H1 (cell line): ENCODE results near the gene PLEKHA5. TPM values are rescaled to one million over a fixed set of nuclear protein-coding genes. Genes with fewer than 3 reads are reported as not detected.
"Not testable (repeated sequence)": the region's sequence is repeated elsewhere in the genome, so short reads cannot be mapped to it uniquely, and the experiment has no call there.

Source experiments
- CTCF ChIA-PET: fragments of 300-600 bp; sonication (Branson Sonifier 250); formaldehyde crosslinking; loops from one replicate; lab custom pipeline; 2021; ENCODE audit not compliant: partially characterized antibody; lab: Charles Lee
- POLR2A ChIA-PET: fragments of 300-600 bp; sonication (Branson Sonifier 250); formaldehyde crosslinking; loops from one replicate; lab custom pipeline; 2021; ENCODE audit warnings: inconsistent platforms; ENCODE audit not compliant: partially characterized antibody; lab: Charles Lee
- DNase-seq, 2 experiments: peaks; one replicate each; pipeline versions ENCODE4 v3.0.0 to v3.0.0-alpha.2; 2010 to 2022; ENCODE audit warnings: low spot score in 2 of 2, low read depth in 1 of 2, mixed read lengths in 1 of 2
- FAIRE-seq: peaks from 2 replicates; lab custom pipeline; 2011; peaks lifted over from hg19 to GRCh38; lab: Jason Lieb, UNC
- H2AFZ ChIP-seq: 2 replicates; pipeline ENCODE4 v1.8.1; 2012; ENCODE audit warnings: low read length, inconsistent platforms
- H2AK5ac ChIP-seq: 2 replicates; pipeline ENCODE4 v1.6.1; 2013; ENCODE audit warnings: low read depth, low read length
- H2BK120ac ChIP-seq: replicated peaks from 2 replicates; pipeline ENCODE3; 2013; ENCODE audit warnings: low read depth, low read length, inconsistent platforms
- H2BK12ac ChIP-seq: 2 replicates; pipeline ENCODE4 v1.6.1; 2013; ENCODE audit warnings: low read depth, low read length
- H2BK15ac ChIP-seq: 2 replicates; pipeline ENCODE4 v1.6.1; 2013; ENCODE audit warnings: low read length
- H2BK20ac ChIP-seq: 2 replicates; pipeline ENCODE4 v1.6.1; 2013; ENCODE audit warnings: low read length
- H2BK5ac ChIP-seq: 2 replicates; pipeline ENCODE4 v1.6.1; 2013; ENCODE audit warnings: low read depth, low read length
- H3K14ac ChIP-seq: 2 replicates; pipeline ENCODE4 v1.6.1; 2013; ENCODE audit warnings: inconsistent platforms; ENCODE audit not compliant: insufficient read length
- H3K18ac ChIP-seq: 2 replicates; pipeline ENCODE4 v1.6.1; 2013; ENCODE audit warnings: low read length; ENCODE audit errors: extremely low read depth
- H3K23ac ChIP-seq: 2 replicates; pipeline ENCODE4 v1.6.1; 2013; ENCODE audit warnings: inconsistent platforms; ENCODE audit not compliant: insufficient read length
- H3K23me2 ChIP-seq: 2 replicates; pipeline ENCODE4 v1.6.1; 2013; ENCODE audit warnings: low read depth, low read length
- H3K27ac ChIP-seq: 2 replicates; pipeline ENCODE4 v1.6.1; 2011; ENCODE audit warnings: low read depth, low read length, inconsistent platforms
- H3K27me3 ChIP-seq, 4 experiments: replicated peaks in 1 of 4; 1 replicate in 1 of 4; 2 replicates in 3 of 4; pipeline versions ENCODE4 v1.6.1 to v1.8.1; 2011 to 2013; ENCODE audit warnings: low read length in 3 of 4, mild to moderate bottlenecking in 3 of 4, inconsistent platforms in 2 of 4, mixed read lengths in 2 of 4, moderate library complexity in 1 of 4; ENCODE audit not compliant: control insufficient read depth in 3 of 4, insufficient read depth in 3 of 4; ENCODE audit errors: extremely low read depth in 1 of 4
- H3K36me3 ChIP-seq, 4 experiments: 2 replicates each; pipeline versions ENCODE4 v1.6.1 to v1.8.1; 2011 to 2013; ENCODE audit warnings: mild to moderate bottlenecking in 4 of 4, low read length in 3 of 4, moderate library complexity in 2 of 4, control low read depth in 1 of 4, inconsistent platforms in 1 of 4; ENCODE audit not compliant: insufficient read depth in 4 of 4, control insufficient read depth in 2 of 4
- H3K4ac ChIP-seq: replicated peaks from 2 replicates; pipeline ENCODE3; 2013; ENCODE audit warnings: low read length, low read depth, mixed read lengths, inconsistent platforms; ENCODE audit not compliant: insufficient read length
- H3K4me1 ChIP-seq, 4 experiments: replicated peaks in 1 of 4; 1 replicate in 1 of 4; 2 replicates in 3 of 4; pipeline versions ENCODE4 v1.6.1 to v1.8.1; 2011 to 2013; ENCODE audit warnings: low read length in 3 of 4, inconsistent platforms in 2 of 4, mixed read lengths in 1 of 4; ENCODE audit not compliant: insufficient read depth in 4 of 4, control insufficient read depth in 3 of 4
- H3K4me2 ChIP-seq, 2 experiments: 2 replicates each; pipeline versions ENCODE4 v1.6.1 to v1.8.1; 2011 to 2013; ENCODE audit warnings: low read depth in 2 of 2, low read length in 2 of 2, control low read depth in 1 of 2, inconsistent platforms in 1 of 2, mild to moderate bottlenecking in 1 of 2; ENCODE audit not compliant: insufficient read depth in 1 of 2
- H3K4me3 ChIP-seq, 4 experiments: fragments of 200-600, 300-600 bp in 1 of 4; sonication (generic), shearing (Covaris generic), sonication (Bioruptor Twin) in 1 of 4; 2 replicates each; pipeline versions ENCODE4 v1.5.1 to v1.8.1; 2011 to 2016; ENCODE audit warnings: low read length in 4 of 4, low read depth in 3 of 4, control low read depth in 2 of 4, inconsistent platforms in 2 of 4, mild to moderate bottlenecking in 2 of 4, mixed read lengths in 1 of 4, moderate library complexity in 1 of 4; ENCODE audit not compliant: insufficient read depth in 2 of 4; ENCODE audit errors: extremely low read depth in 1 of 4
- H3K56ac ChIP-seq: replicated peaks from 2 replicates; pipeline ENCODE3; 2013; ENCODE audit warnings: low read depth, mild to moderate bottlenecking, mixed read lengths, low read length, inconsistent platforms; ENCODE audit not compliant: insufficient read length
- H3K79me1 ChIP-seq: 2 replicates; pipeline ENCODE4 v1.6.1; 2013; ENCODE audit warnings: low read depth, low read length, control low read depth
- H3K79me2 ChIP-seq, 2 experiments: 2 replicates each; pipeline versions ENCODE4 v1.6.1 to v1.8.1; 2012 to 2013; ENCODE audit warnings: low read length in 2 of 2, mild to moderate bottlenecking in 2 of 2, inconsistent platforms in 1 of 2; ENCODE audit not compliant: insufficient read depth in 2 of 2, control insufficient read depth in 1 of 2
- H3K9ac ChIP-seq, 4 experiments: replicated peaks in 1 of 4; 1 replicate in 1 of 4; 2 replicates in 3 of 4; pipeline versions ENCODE4 v1.6.1 to v1.8.1; 2011 to 2013; ENCODE audit warnings: low read depth in 3 of 4, low read length in 3 of 4, control low read depth in 2 of 4, mild to moderate bottlenecking in 2 of 4, moderate library complexity in 2 of 4, inconsistent platforms in 1 of 4; ENCODE audit errors: extremely low read depth in 1 of 4
- H3K9me3 ChIP-seq, 2 experiments: 2 replicates each; pipeline versions ENCODE4 v1.6.1 to v1.8.1; 2012 to 2013; ENCODE audit warnings: mild to moderate bottlenecking in 2 of 2, moderate library complexity in 2 of 2, control low read depth in 1 of 2, inconsistent platforms in 1 of 2, low read depth in 1 of 2, low read length in 1 of 2, mixed read lengths in 1 of 2; ENCODE audit not compliant: insufficient read depth in 2 of 2
- H4K20me1 ChIP-seq, 2 experiments: replicated peaks in 1 of 2; 2 replicates each; pipeline versions ENCODE3 to v1.8.1; 2011 to 2013; ENCODE audit warnings: inconsistent platforms in 2 of 2, low read length in 2 of 2, mild to moderate bottlenecking in 1 of 2; ENCODE audit not compliant: insufficient read depth in 2 of 2, control insufficient read depth in 1 of 2
- H4K5ac ChIP-seq: 2 replicates; pipeline ENCODE4 v1.6.1; 2013; ENCODE audit warnings: low read length, low read depth, mixed read lengths, inconsistent platforms; ENCODE audit not compliant: insufficient read length
- H4K8ac ChIP-seq: 2 replicates; pipeline ENCODE4 v1.8.0; 2013; ENCODE audit warnings: mild to moderate bottlenecking, moderate library complexity, low read length, inconsistent platforms; ENCODE audit not compliant: insufficient read depth; ENCODE audit errors: extremely low read depth
- H4K91ac ChIP-seq: replicated peaks from 2 replicates; pipeline ENCODE3; 2013; ENCODE audit warnings: low read length, mixed read lengths, inconsistent platforms; ENCODE audit not compliant: insufficient read length
- ATF2 ChIP-seq: IDR thresholded peaks from 2 replicates; pipeline ENCODE4 v1.6.1; 2012; ENCODE audit warnings: low read length, inconsistent platforms
- CREB1 ChIP-seq: IDR thresholded peaks from 2 replicates; pipeline ENCODE4 v1.6.1; 2012; ENCODE audit warnings: inconsistent platforms
- GABPA ChIP-seq: IDR thresholded peaks from 2 replicates; pipeline ENCODE4 v1.6.1; 2011; ENCODE audit warnings: mild to moderate bottlenecking, low read length, moderate library complexity, borderline replicate concordance; ENCODE audit not compliant: insufficient read depth
- GTF2F1 ChIP-seq: IDR thresholded peaks from 2 replicates; pipeline ENCODE4 v1.6.1; 2012; ENCODE audit warnings: low read depth, low read length, improper control_type of control experiment, borderline replicate concordance
- KDM5A ChIP-seq: fragments of 200-600 bp; IDR thresholded peaks from 2 replicates; pipeline ENCODE4 v1.7.1; 2012; ENCODE audit warnings: mild to moderate bottlenecking, low read length, inconsistent platforms, mixed read lengths
- POLR2A ChIP-seq, 2 experiments: IDR thresholded peaks; 1 replicate in 1 of 2; 2 replicates in 1 of 2; pipeline ENCODE4 v1.6.1; 2011; ENCODE audit warnings: low read depth in 2 of 2, low read length in 2 of 2, mild to moderate bottlenecking in 2 of 2; ENCODE audit errors: control extremely low read depth in 1 of 2
- SAP30 ChIP-seq: fragments of 300-600 bp; sonication (generic); IDR thresholded peaks from 2 replicates; pipeline ENCODE4 v1.7.1; 2012; ENCODE audit warnings: low read length, moderate library complexity, mild to moderate bottlenecking, inconsistent platforms; ENCODE audit not compliant: insufficient read depth, insufficient replicate concordance
- WGBS, 2 experiments: shearing (Covaris generic) in 1 of 2; methylation state at CpG; one replicate each; pipeline versions ENCODE4 v1.1.6 to v1.1.7; 2013 to 2015; ENCODE audit warnings: low lambda C conversion rate in 2 of 2, mixed read lengths in 2 of 2, inconsistent platforms in 1 of 2, low coverage in 1 of 2, missing lambda C conversion rate in 1 of 2; ENCODE audit not compliant: insufficient replicate concordance in 2 of 2, insufficient coverage in 1 of 2, insufficient read length in 1 of 2; ENCODE audit errors: extremely low coverage in 1 of 2, missing lambda C conversion rate in 1 of 2; 5-methylcytosine and 5-hydroxymethylcytosine counted together
- polyA plus RNA-seq, 7 experiments: library from polyadenylated mRNA; depleted of rRNA in 3 of 7; stranded (reverse) in 5 of 7; unstranded in 2 of 7; fragments of >200 nt in 5 of 7; fragments of 200-250 nt in 2 of 7; gene quantifications; 1 replicate in 5 of 7; 2 replicates in 1 of 7; 4 replicates in 1 of 7; pipeline versions ENCODE4 v1.2.1 to v1.2.3, GENCODE V29; 2011 to 2013; ENCODE audit warnings: missing spikeins in 2 of 7, mixed read lengths in 2 of 7
- total RNA-seq: library from RNA; stranded (reverse); fragmentation: NEBNext Ultra II Directional; extraction: Animal tissue kit (Norgen Biotek cat#: 25700); gene quantifications from 2 replicates; pipeline ENCODE4 v1.2.1, GENCODE V29; 2021
- TF ChIP-seq, protein P1 (sequence below), 3 experiments: IDR thresholded peaks; 1 replicate in 2 of 3; 2 replicates in 1 of 3; pipeline versions ENCODE4 v1.5.1 to v1.6.1; 2011; ENCODE audit warnings: low read length in 3 of 3, mild to moderate bottlenecking in 3 of 3, inconsistent platforms in 2 of 3, low read depth in 1 of 3, moderate library complexity in 1 of 3; ENCODE audit not compliant: insufficient read depth in 1 of 3; ENCODE audit errors: control extremely low read depth in 1 of 3

PLEKHA5 gene
- total and polyA plus RNA-seq, 2 of the 8 experiments (the other 6 are each of a cell fraction or from before 2014, with no cell fraction given), result 17.2 to 66.1 TPM

- TF ChIP-seq KDM5A, result no peak
- TF ChIP-seq CREB1, result no peak
- TF ChIP-seq, protein P1, sequence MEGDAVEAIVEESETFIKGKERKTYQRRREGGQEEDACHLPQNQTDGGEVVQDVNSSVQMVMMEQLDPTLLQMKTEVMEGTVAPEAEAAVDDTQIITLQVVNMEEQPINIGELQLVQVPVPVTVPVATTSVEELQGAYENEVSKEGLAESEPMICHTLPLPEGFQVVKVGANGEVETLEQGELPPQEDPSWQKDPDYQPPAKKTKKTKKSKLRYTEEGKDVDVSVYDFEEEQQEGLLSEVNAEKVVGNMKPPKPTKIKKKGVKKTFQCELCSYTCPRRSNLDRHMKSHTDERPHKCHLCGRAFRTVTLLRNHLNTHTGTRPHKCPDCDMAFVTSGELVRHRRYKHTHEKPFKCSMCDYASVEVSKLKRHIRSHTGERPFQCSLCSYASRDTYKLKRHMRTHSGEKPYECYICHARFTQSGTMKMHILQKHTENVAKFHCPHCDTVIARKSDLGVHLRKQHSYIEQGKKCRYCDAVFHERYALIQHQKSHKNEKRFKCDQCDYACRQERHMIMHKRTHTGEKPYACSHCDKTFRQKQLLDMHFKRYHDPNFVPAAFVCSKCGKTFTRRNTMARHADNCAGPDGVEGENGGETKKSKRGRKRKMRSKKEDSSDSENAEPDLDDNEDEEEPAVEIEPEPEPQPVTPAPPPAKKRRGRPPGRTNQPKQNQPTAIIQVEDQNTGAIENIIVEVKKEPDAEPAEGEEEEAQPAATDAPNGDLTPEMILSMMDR (IDR thresholded peaks at IDR 0.05; ENCODE audit: control extremely low read depth in 1 of 3, insufficient read depth in 1 of 3, low read depth in 1 of 3, low read length in 3 of 3), result no peak
- no peak for TF ChIP-seq ATF2
- no peak for TF ChIP-seq GTF2F1
- TF ChIP-seq GABPA, result no peak
- no peak for TF ChIP-seq POLR2A (IDR thresholded peaks at IDR 0.05; ENCODE audit: control extremely low read depth in 1 of 2, low read depth in 2 of 2, low read length in 2 of 2)
- TF ChIP-seq SAP30, result no peak
Observed at GRCh38 chr12:19390051-19390598, 260.6 kb downstream of the PLEKHA5 start (continued).

DNA sequence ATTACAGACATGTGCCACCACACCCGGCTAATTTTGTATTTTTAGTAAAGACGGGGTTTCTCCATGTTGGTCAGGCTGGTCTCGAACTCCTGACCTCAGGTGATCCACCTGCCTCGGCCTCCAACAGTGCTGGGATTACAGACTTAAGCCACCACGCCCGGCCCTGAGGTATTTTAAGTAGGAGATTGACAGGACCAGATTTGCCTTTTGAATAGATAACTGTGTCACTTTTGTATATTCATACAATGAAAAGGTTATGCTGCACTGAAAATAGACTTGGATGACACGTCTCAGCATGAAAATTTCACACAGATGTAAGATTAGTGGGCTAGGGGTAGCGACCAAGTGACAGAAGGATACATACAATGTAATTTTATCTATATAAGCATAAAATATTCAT lies 263.1 kb downstream of the PLEKHA5 start:
- H2BK15ac ChIP-seq, H3K9ac ChIP-seq, H3K4me3 ChIP-seq, H3K4ac ChIP-seq, H4K8ac ChIP-seq, H2BK5ac ChIP-seq, H3K9me3 ChIP-seq, H4K5ac ChIP-seq, H4K20me1 ChIP-seq, H3K79me2 ChIP-seq, H4K91ac ChIP-seq, DNase-seq, H3K4me1 ChIP-seq, H3K4me2 ChIP-seq, H2BK120ac ChIP-seq, H2AFZ ChIP-seq, H3K79me1 ChIP-seq, FAIRE-seq, H3K23me2 ChIP-seq, H3K36me3 ChIP-seq, H3K27ac ChIP-seq, H3K14ac ChIP-seq, H3K23ac ChIP-seq, H2BK20ac ChIP-seq, H3K18ac ChIP-seq, H3K27me3 ChIP-seq, H2AK5ac ChIP-seq, H2BK12ac ChIP-seq, H3K56ac ChIP-seq: not testable (repeated sequence)
- 95% methylated on average over 8 of the region's 8 CpGs; no CpG with 5 or more reads in 1 of the 2 experiments for WGBS, 2 experiments
- ChIA-PET POLR2A (interaction anchor here (1.3 kb wide), 1 partner anchor 11 kb away, joined by 3 read pairs; no protein-coding TSS in a partner anchor), CTCF (interaction anchor here (0.7 kb wide), 1 partner anchor 54 kb away, joined by 3 read pairs; no protein-coding TSS in a partner anchor)
